GM10248 (cell line): ENCODE results near the gene HPDL.

ENCODE experiments used
- CTCF ChIA-PET: fragments of 300-600 bp; sonication (Branson Sonifier 250); formaldehyde crosslinking; extraction: SDS; loops from one replicate; lab custom pipeline; 2021; ENCODE audit warnings: antibody characterized with exemption; lab: Yijun Ruan, JAX
- POLR2A ChIA-PET: fragments of 350-650 bp; sonication (Branson Sonifier 250); formaldehyde crosslinking; extraction: SDS; loops from one replicate; lab custom pipeline; 2020; ENCODE audit warnings: antibody characterized with exemption; lab: Yijun Ruan, JAX
- DNase-seq: peaks from one replicate; pipeline ENCODE4 v3.0.0; 2012; ENCODE audit errors: extremely low spot score
- CTCF ChIP-seq: IDR thresholded peaks from 2 replicates; pipeline ENCODE4 v1.5.1; 2012; ENCODE audit warnings: mild to moderate bottlenecking, low read depth; ENCODE audit errors: extremely low read depth, missing control alignments, control extremely low read depth

The HPDL gene

GRCh38 chr1:45299296-45299695 is 27.4 kb upstream of the HPDL start:
- POLR2A ChIA-PET, result interaction anchor here (0.8 kb wide), 1 partner anchor 494 kb away, joined by 3 read pairs; no protein-coding TSS in a partner anchor
- TF ChIP-seq CTCF, result no peak
- DNase-seq, result no peak
- CTCF ChIA-PET, result interaction anchor here (1.2 to 8.4 kb wide), 13 partner anchors 17 to 506 kb away, joined by 3 to 188 read pairs (median 8); partner anchors contain the start of genes HECTD3, HPDL, MUTYH and TESK2

GRCh38 chr1:45299981-45300668 is 26.6 kb upstream of the HPDL start:
- CTCF ChIA-PET, result interaction anchor here (0.8 to 8.4 kb wide), 28 partner anchors 9 to 514 kb away, joined by 3 to 188 read pairs (median 4); partner anchors contain the start of genes HECTD3, HPDL, MUTYH and PLK3
- POLR2A ChIA-PET, result interaction anchor here (0.5 to 0.8 kb wide), 2 partner anchors 494 to 509 kb away, joined by 3 read pairs; no protein-coding TSS in a partner anchor
- peak; percentile 62 for TF ChIP-seq CTCF
- peak; percentile 64 for DNase-seq

GRCh38 chr1:45300669-45300997 is 26.1 kb upstream of the HPDL start:
- CTCF ChIA-PET, result interaction anchor here (1.0 to 8.4 kb wide), 22 partner anchors 9 to 514 kb away, joined by 3 to 188 read pairs (median 5); partner anchors contain the start of genes HECTD3, HPDL, PLK3 and TESK2
- TF ChIP-seq CTCF, result no peak
- DNase-seq, result no peak
- POLR2A ChIA-PET, result interaction anchor here (0.5 kb wide), 1 partner anchor 510 kb away, joined by 3 read pairs; no protein-coding TSS in a partner anchor

GRCh38 chr1:45302505-45303150 is 24.1 kb upstream of the HPDL start:
- no peak for TF ChIP-seq CTCF
- POLR2A ChIA-PET, result interaction anchor here (0.6 to 1.4 kb wide), 6 partner anchors 167 to 581 kb away, joined by 3 to 12 read pairs (median 4); partner anchors contain the start of gene PLK3
- DNase-seq, result no peak
- CTCF ChIA-PET, result interaction anchor here (0.7 to 8.4 kb wide), 18 partner anchors 9 to 586 kb away, joined by 3 to 188 read pairs (median 6); partner anchors contain the start of genes CCDC163, HECTD3, HPDL and MMACHC

GRCh38 chr1:45303520-45304310 is 23.0 kb upstream of the HPDL start:
- CTCF ChIA-PET, result interaction anchor here (0.6 to 8.4 kb wide), 36 partner anchors 9 to 651 kb away, joined by 3 to 188 read pairs (median 4); partner anchors contain the start of genes CCDC163, HECTD3, HPDL and MMACHC
- DNase-seq, result peak; percentile 98
- TF ChIP-seq CTCF, result peak; percentile 82
- POLR2A ChIA-PET, result interaction anchor here (0.6 to 1.4 kb wide), 24 partner anchors 16 to 587 kb away, joined by 3 to 24 read pairs (median 4); partner anchors contain the start of genes CCDC163, GPBP1L1, HECTD3 and HPDL
